A204.1 (cell line): ENCODE measurements around the gene TMEM182.

ENCODE experiments used
- FAIRE-seq: peaks from 2 replicates; lab custom pipeline; 2012; peaks lifted over from hg19 to GRCh38; lab: Jason Lieb, UNC

TMEM182 gene

GRCh38 chr2:102801858-102802699, 40.2 kb downstream of the TMEM182 start:
- FAIRE-seq = no peak

DNA sequence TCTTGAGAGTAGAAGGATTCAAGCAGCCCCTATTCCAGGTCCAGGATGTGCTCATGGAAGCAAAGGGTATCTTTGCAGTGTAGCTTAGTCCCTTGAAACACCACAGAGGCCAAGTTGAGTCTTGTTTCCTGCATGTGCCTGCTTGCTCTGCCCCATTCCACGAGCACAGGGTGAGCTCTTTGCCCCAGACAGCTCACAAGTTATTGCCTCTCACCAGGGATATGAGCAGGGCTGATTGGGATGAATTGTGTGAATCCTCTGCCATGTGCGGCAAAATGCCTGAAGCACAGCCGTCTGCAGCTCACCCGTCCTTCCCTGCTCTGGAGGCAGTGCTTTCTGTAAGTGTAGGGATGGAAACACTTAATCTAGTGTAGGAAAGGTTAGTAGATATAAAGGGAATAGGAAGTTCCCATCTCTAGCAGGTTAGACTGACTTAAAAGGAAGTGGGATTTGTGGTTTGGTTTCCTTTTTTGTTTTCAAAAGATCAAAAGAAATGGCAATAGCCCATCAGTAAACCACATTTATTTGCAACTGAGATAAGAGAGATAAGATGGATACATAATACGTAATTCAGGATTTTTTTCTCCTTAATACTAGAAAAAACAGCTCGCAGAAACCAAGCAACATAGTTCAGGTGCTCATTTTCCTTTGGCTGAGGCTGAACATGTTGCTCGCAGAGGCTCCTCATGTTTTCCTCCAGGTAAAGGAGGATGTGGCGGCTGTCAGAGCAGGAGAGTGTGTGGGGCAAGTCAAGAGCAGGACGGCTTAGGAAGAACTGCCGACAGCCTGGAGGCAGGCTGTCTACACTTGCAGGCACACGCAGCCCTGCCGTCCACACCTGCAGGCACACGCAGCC, 41.4 kb downstream of the TMEM182 start:
- FAIRE-seq = no peak

DNA sequence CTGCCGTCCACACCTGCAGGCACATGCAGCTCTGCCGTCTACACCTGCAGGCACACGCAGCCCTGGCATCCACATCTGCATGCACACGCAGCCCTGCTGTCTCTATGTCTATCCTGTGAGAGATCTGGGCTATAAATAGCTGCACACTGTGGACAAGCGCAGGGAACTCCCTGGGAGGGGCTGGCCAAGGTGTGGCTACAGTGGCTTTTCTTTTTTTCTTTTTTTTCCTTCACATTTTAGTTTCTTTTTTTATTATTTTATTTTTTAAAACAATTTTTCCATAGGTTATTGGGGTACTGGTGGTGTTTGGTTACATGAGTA, 42.0 kb downstream of the TMEM182 start:
- FAIRE-seq = no peak

- peak; percentile 54 for FAIRE-seq
Measured at GRCh38 chr2:102806250-102806837, 44.5 kb downstream of the TMEM182 start.

- no peak for FAIRE-seq
Measured at GRCh38 chr2:102809291-102810189, 47.7 kb downstream of the TMEM182 start.

DNA sequence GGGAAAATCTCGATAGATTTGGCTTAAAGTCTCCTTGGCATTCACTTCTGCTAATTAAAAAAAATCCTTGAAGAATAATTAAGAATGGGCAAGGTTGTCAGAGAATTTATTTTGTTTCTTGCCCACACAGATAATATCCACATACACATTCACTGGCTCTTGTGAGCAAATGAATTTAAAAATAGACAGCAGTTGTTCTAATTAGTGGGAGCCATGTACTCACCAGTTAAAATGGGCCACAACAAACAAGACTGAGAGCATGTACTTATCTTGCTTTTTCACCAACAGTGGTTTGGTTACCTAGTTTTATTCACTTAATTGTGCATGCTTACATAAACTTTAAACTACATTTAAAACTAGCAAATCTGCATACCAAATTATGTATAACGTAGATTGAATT, 53.5 kb downstream of the TMEM182 start:
- FAIRE-seq = no peak

DNA sequence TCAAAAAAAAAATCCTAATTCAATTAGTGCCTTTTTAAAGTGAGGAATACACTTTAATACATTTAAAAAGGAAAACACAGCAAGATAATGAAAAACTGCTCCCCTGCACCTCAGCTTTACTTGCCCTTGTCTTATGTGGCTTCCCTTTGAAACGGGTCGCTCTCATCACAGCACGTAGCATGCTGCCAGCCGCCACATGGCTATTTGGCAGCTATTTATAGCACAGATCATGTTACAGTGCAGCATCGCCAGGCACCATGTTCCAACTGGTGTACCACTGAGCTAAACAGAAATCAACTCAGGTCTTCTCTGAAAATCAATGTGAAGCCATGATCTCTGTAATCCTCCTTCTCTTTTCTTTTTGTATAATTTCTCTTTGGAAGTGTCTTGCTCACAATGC, 65.1 kb downstream of the TMEM182 start:
- no peak for FAIRE-seq

- no peak for FAIRE-seq
Measured at GRCh38 chr2:102832789-102833188, 71.0 kb downstream of the TMEM182 start.

GRCh38 chr2:102834523-102835273, 72.9 kb downstream of the TMEM182 start:
- FAIRE-seq = no peak

GRCh38 chr2:102837626-102838198, 75.9 kb downstream of the TMEM182 start:
- no peak for FAIRE-seq

- FAIRE-seq = no peak
Measured at GRCh38 chr2:102839668-102840388, 78.0 kb downstream of the TMEM182 start.

GRCh38 chr2:102841107-102841840, 79.4 kb downstream of the TMEM182 start:
- FAIRE-seq = no peak

DNA sequence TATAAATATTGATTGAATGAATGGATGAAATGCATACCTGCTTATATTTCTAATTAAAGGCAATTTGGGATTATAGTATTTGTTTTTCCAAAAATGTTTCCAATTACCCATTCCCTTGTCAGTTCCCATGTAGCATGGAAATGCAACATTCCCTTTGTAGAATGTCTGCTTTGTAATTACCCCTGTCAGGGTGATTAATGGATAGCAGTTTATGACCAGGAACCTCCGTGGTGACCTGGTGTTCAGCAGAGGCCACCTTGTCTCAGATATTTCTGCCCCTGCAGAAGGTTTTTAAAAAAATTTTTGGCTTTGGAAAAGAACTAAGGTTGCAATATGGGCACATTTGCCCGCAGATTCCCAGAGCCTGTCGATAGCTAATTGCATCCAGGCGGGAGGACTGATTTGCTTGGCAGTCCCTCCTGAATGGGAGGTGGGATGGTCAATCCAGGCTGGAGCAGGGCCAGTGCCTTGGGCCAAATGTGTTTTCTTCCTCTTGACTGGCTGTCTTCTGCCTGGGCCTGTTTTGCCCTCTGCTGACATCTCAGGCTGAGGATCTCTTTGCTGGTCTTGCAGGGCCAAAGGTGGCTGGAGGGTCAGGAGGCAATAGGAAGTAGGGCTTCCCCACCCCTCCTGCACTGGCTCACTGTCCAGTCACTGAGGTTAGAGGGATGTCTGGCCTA, 82.1 kb downstream of the TMEM182 start:
- FAIRE-seq = no peak

DNA sequence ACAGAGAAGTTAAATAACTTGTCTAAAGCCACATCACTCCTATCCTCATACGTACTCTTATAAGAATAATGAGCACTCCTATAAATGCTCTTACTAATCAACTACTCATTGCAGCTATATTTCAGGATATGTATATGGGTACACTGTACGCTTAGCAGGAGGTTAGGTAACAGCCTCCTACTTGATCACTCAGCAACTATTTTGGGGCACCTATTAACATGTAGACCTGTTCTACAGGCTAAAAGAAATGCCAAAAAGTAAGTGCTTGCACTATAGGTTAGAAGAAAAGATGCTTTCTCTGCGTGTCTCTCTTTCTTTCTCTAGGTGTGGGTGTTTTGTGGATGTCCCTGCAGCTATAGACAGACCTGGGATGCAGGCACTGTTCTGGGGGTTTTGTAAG, 83.1 kb downstream of the TMEM182 start:
- FAIRE-seq = no peak

DNA sequence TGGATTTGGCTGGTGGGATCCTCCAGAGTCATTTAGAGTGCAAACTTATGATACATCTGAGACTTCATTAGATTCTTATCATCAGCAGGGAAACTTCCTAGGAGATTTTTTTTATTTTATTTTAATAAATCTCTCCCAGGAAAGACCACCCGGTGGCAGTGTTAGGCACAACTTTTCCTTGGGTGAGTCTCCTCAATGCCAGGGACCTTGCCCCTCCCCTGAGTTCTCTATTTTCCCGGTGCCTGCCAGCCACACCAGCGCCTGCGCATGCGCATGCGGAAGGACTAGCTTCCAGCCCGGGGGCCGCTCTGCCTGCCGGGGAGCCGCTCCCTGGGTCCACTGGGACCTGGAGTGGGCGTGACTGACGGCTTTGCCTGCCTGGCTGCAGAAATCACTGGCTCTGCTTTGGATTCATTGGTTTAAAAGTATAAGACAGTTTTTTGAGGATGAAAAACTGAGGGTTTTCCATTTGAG, 86.6 kb downstream of the TMEM182 start:
- FAIRE-seq = no peak

DNA sequence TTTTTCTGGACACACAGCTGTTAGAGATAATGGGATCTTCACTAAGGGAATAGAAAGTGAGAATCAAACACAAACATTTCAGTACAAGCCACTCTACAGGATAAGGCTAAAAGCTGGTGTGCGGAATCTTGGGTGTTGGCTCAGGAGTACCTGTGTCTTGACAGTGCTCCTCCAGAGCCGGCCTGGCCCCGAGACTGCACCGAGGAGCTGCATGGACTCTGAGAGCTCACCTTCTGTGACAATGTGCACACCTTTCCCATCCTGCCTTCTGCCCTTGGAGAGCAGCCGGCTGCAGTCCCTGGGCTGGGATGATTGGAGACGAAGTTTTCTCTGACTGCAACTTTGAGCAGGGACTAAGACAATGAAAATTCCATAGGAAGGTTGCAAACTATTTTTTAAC, 89.1 kb downstream of the TMEM182 start:
- FAIRE-seq = no peak

GRCh38 chr2:102852867-102853266, 91.0 kb downstream of the TMEM182 start:
- FAIRE-seq = no peak
